OCI-LY3 (cell line): Measurements from ENCODE around the gene ZCCHC9.
"Not testable (repeated sequence)": the region's sequence is repeated elsewhere in the genome, so short reads cannot be mapped to it uniquely, and the experiment has no call there.

Experiments used
- H2AFZ ChIP-seq: fragments of 200-600, 300-600 bp; shearing (Covaris generic); 2 replicates; pipeline ENCODE4 v1.6.0; 2014; ENCODE audit warnings: antibody characterized with exemption, low read depth, low read length
- H3K27ac ChIP-seq: fragments of 200-600, 300-600 bp; sonication (generic); 2 replicates; pipeline ENCODE4 v1.5.1; 2014; ENCODE audit warnings: mild to moderate bottlenecking, low read length, moderate library complexity, mixed read lengths
- H3K27me3 ChIP-seq: fragments of 200-600, 300-600 bp; sonication (generic); 2 replicates; pipeline ENCODE4 v1.6.1; 2014; ENCODE audit warnings: low read depth, low read length, mixed read lengths
- H3K36me3 ChIP-seq: fragments of 200-600, 300-600 bp; sonication (generic); replicated peaks from 2 replicates; pipeline ENCODE3; 2014; ENCODE audit warnings: low read depth, low read length, mixed read lengths
- H3K4me1 ChIP-seq: fragments of 300-600, 200-600 bp; sonication (generic); 2 replicates; pipeline ENCODE4 v1.6.1; 2014; ENCODE audit warnings: low read length, mixed read lengths
- H3K4me2 ChIP-seq: fragments of 200-600, 300-600 bp; sonication (generic); 2 replicates; pipeline ENCODE4 v1.6.1; 2014; ENCODE audit warnings: low read length, mixed read lengths
- H3K4me3 ChIP-seq: fragments of 300-600, 200-600 bp; sonication (generic); 2 replicates; pipeline ENCODE4 v1.5.1; 2014; ENCODE audit warnings: antibody characterized with exemption, mild to moderate bottlenecking, low read length, moderate library complexity
- H3K79me2 ChIP-seq: fragments of 300-600, 200-600 bp; shearing (Covaris generic); 2 replicates; pipeline ENCODE4 v1.6.1; 2014; ENCODE audit warnings: mild to moderate bottlenecking, low read length, mixed read lengths
- H3K9ac ChIP-seq: fragments of 300-600, 200-600 bp; shearing (Covaris generic); 2 replicates; pipeline ENCODE4 v1.6.0; 2014; ENCODE audit warnings: mild to moderate bottlenecking, low read length, moderate library complexity
- H3K9me3 ChIP-seq: fragments of 200-600, 300-600 bp; shearing (Covaris generic); 2 replicates; pipeline ENCODE4 v1.6.1; 2014; ENCODE audit warnings: low read length, mixed read lengths; ENCODE audit not compliant: insufficient read depth
- H4K20me1 ChIP-seq: fragments of 200-600, 300-600 bp; sonication (generic); 2 replicates; pipeline ENCODE4 v1.6.1; 2016; ENCODE audit warnings: low read length, mixed read lengths; ENCODE audit not compliant: insufficient read depth
- CTCF ChIP-seq: fragments of 200-600, 300-600 bp; sonication (generic); IDR thresholded peaks from 2 replicates; pipeline ENCODE4 v1.5.1; 2014; ENCODE audit warnings: antibody characterized with exemption, low read length, low read depth
- EZH2phosphoT487 ChIP-seq: fragments of 200-600 bp; shearing (Covaris generic); IDR thresholded peaks from 2 replicates; pipeline ENCODE4 v1.6.1; 2018; ENCODE audit warnings: antibody characterized with exemption, mixed run types, low read depth

ZCCHC9 gene

DNA sequence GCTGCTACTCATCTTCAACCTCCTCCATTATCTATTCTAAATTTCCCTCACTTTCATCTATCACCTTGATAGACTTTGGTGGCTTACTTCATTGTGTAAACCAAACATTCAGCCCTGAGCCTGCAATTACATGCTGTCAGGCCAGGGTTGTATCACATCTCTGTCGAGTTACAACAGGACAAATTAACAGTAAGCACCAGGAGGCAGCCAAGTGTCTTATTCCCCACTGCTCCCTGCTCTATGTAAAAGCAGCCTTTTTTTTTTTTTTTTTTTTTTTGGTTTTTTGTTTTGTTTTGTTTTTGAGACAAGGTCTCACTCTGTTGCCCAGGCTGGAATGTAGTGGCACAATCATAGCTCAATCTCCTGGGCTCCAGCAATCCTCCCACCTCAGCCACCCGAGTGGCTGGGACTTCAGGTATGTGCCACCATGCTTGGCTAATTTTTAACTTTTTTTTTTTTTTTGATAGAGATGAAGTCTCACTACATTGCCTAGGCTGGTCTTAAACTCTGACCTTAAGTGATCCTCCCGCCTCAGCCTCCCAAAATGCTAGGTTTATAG is 15.2 kb upstream of the ZCCHC9 start:
- H3K27ac ChIP-seq: no peak overlapping the region

GRCh38 chr5:81288021-81288433 is 13.4 kb upstream of the ZCCHC9 start:
- Histone ChIP-seq H2AFZ (no peak overlapping the region), H3K4me1 (peaks cover 16% of the 10 kb centered on the region), H3K9me3 (peaks cover 10% of the 10 kb centered on the region; the same call in 1 of the 2 replicates), H3K9ac (no peak overlapping the region), H3K4me2 (peak overlapping the region; percentile 48), H3K27ac (peak overlapping the region; percentile 24; the same call in 1 of the 2 replicates), H3K36me3 (peaks cover 12% of the 10 kb centered on the region), H3K79me2 (peaks cover 13% of the 10 kb centered on the region; the same call in 1 of the 2 replicates), H3K4me3 (peak overlapping the region; percentile 33), H3K27me3 (no peaks in the 10 kb centered on the region), H4K20me1 (no peaks in the 10 kb centered on the region)
- TF ChIP-seq CTCF (no peak), EZH2phosphoT487 (no peak)

More for the DNA sequence above, 15.2 kb upstream of the ZCCHC9 start:
- no peaks in the 10 kb centered on the region for H3K27me3 ChIP-seq
- no peaks in the 10 kb centered on the region for H3K36me3 ChIP-seq
- no peaks in the 10 kb centered on the region for H3K9me3 ChIP-seq
- no peak overlapping the region for H2AFZ ChIP-seq
- TF ChIP-seq CTCF: no peak
- H3K4me3 ChIP-seq: no peak overlapping the region
- peaks cover 16% of the 10 kb centered on the region for H3K4me1 ChIP-seq
- H3K79me2 ChIP-seq: peaks cover 4% of the 10 kb centered on the region; the same call in 1 of the 2 replicates
- H3K4me2 ChIP-seq: no peak overlapping the region
- no peaks in the 10 kb centered on the region for H4K20me1 ChIP-seq
- H3K9ac ChIP-seq: no peak overlapping the region

DNA sequence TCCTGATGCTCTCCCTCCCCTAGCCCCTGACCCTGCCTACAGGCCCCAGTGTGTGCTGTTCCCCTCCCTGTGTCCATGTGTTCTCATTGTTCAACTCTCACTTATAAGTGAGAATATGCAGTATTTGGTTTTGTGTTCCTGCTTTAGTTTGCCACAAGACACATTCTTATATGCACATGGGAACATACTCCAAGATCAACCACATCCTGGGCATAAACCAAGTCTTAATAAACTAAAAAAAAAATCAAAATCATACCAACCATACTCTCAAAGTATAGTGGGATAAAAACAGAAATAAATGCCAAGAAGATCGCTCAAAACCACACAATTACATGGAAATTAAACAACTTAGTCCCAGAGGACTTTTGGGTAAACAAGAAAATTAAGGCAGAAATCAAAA is 11.2 kb upstream of the ZCCHC9 start:
- peaks cover 17% of the 10 kb centered on the region; the same call in 1 of the 2 replicates for H3K79me2 ChIP-seq
- no peak overlapping the region for H3K9ac ChIP-seq
- H2AFZ ChIP-seq: no peak overlapping the region
- TF ChIP-seq EZH2phosphoT487 (no peak), CTCF (no peak)
- H3K4me2 ChIP-seq: no peak overlapping the region
- H3K27me3 ChIP-seq: no peaks in the 10 kb centered on the region
- no peak overlapping the region for H3K27ac ChIP-seq
- peaks cover 14% of the 10 kb centered on the region for H3K36me3 ChIP-seq
- H4K20me1 ChIP-seq: no peaks in the 10 kb centered on the region
- H3K4me1 ChIP-seq: peaks cover 16% of the 10 kb centered on the region
- peaks cover 10% of the 10 kb centered on the region; the same call in 1 of the 2 replicates for H3K9me3 ChIP-seq
- no peak overlapping the region for H3K4me3 ChIP-seq

GRCh38 chr5:81292130-81292529 is 9.3 kb upstream of the ZCCHC9 start:
- no peak overlapping the region for H3K27ac ChIP-seq
- H3K9me3 ChIP-seq: peaks cover 10% of the 10 kb centered on the region; the same call in 1 of the 2 replicates
- no peaks in the 10 kb centered on the region for H3K27me3 ChIP-seq
- no peak overlapping the region for H3K4me3 ChIP-seq
- H3K9ac ChIP-seq: no peak overlapping the region
- H3K4me1 ChIP-seq: peaks cover 14% of the 10 kb centered on the region
- no peak for TF ChIP-seq EZH2phosphoT487
- TF ChIP-seq CTCF: no peak
- H2AFZ ChIP-seq: no peak overlapping the region
- H3K36me3 ChIP-seq: peaks cover 14% of the 10 kb centered on the region
- no peak overlapping the region for H3K4me2 ChIP-seq
- H3K79me2 ChIP-seq: peaks cover 17% of the 10 kb centered on the region; the same call in 1 of the 2 replicates
- H4K20me1 ChIP-seq: no peaks in the 10 kb centered on the region

DNA sequence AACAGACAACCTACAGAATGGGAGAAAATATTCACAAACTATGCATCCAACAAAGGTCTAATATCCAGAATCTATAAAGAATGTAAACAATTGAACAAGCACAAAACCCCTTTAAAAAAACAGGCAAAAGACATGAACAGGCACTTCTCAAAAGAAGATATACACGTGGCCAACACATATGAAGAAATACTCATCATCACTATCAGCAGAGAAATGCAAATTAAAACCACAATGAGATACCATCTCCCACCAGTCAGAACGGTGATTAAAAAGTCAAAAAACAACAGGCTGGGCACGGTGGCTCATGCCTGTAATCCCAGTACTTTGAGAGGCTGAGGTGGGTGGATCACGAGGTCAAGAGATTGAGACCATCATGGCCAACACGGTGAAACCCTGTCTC is 7.4 kb upstream of the ZCCHC9 start:
- not testable (repeated sequence) for H4K20me1 ChIP-seq, H2AFZ ChIP-seq, H3K9ac ChIP-seq, H3K4me3 ChIP-seq, H3K27ac ChIP-seq, H3K4me1 ChIP-seq, H3K4me2 ChIP-seq, H3K27me3 ChIP-seq
- Histone ChIP-seq H3K9me3 (peaks cover 10% of the 10 kb centered on the region; the same call in 1 of the 2 replicates), H3K79me2 (peaks cover 17% of the 10 kb centered on the region; the same call in 1 of the 2 replicates), H3K36me3 (peaks cover 16% of the 10 kb centered on the region)
